GM12878 (cell line): ENCODE data around the gene TRRAP. TPM values are rescaled to one million over a fixed set of nuclear protein-coding genes. Genes with fewer than 3 reads are reported as not detected.

Experiments
- ATAC-seq: fragments of 200-7000 bp; cut with Tn5 transposase; 3 replicates; pipeline ENCODE4 v1.9.1; 2020; ENCODE audit warnings: mild to moderate bottlenecking, moderate library complexity
- BruUV-seq: library from RNA; stranded (reverse); fragments of 400-500 nt; replicated peaks from 2 replicates; lab custom pipeline; 2021; lab: Mats Ljungman, UMichigan
- CTCF ChIA-PET: fragments of 300-600 bp; sonication (Branson Sonifier 250); formaldehyde crosslinking; extraction: SDS; loops from one replicate; lab custom pipeline; 2021; ENCODE audit warnings: inconsistent platforms; lab: Yijun Ruan, JAX
- POLR2A ChIA-PET: fragments of 350-600 bp; formaldehyde crosslinking; extraction: SDS; loops from one replicate; lab custom pipeline; 2021; ENCODE audit warnings: inconsistent platforms; lab: Charles Lee
- RAD21 ChIA-PET: fragments of 300-600 bp; sonication (Branson Sonifier 250); formaldehyde crosslinking; loops from one replicate; lab custom pipeline; 2023; ENCODE audit warnings: antibody characterized with exemption; ENCODE audit not compliant: unreplicated experiment; lab: Charles Lee
- SMC1A ChIA-PET: fragments of 300-600 bp; sonication (Branson Sonifier 250); formaldehyde crosslinking; loops from one replicate; lab custom pipeline; 2023; ENCODE audit not compliant: unreplicated experiment, uncharacterized antibody; lab: Charles Lee
- DNase-seq: peaks from one replicate; pipeline ENCODE4 v3.0.0-alpha.2; 2011; ENCODE audit warnings: low read depth, low spot score
- FAIRE-seq: peaks from 3 replicates; lab custom pipeline; 2011; peaks lifted over from hg19 to GRCh38; lab: Jason Lieb, UNC
- H2AFZ ChIP-seq: 2 replicates; pipeline ENCODE4 v1.6.0; 2011; ENCODE audit warnings: low read depth, low read length, control low read depth; ENCODE audit not compliant: control insufficient read depth
- H3K27ac ChIP-seq: 2 replicates; pipeline ENCODE4 v1.5.1; 2011; ENCODE audit warnings: control low read depth; ENCODE audit not compliant: control insufficient read depth, insufficient read depth
- H3K27me3 ChIP-seq, 2 experiments: replicated peaks in 1 of 2; 2 replicates each; pipeline versions ENCODE4 v1.6.0 to v1.6.1; 2011; ENCODE audit warnings: low read length in 1 of 2; ENCODE audit not compliant: control insufficient read depth in 2 of 2, insufficient read depth in 2 of 2
- H3K36me3 ChIP-seq, 2 experiments: 2 replicates each; pipeline ENCODE4 v1.5.1; 2011; ENCODE audit warnings: low read length in 1 of 2; ENCODE audit not compliant: control insufficient read depth in 2 of 2, insufficient read depth in 2 of 2
- H3K4me1 ChIP-seq: 2 replicates; pipeline ENCODE4 v1.6.1; 2011; ENCODE audit warnings: mild to moderate bottlenecking, low read length, moderate library complexity, mixed read lengths; ENCODE audit not compliant: control insufficient read depth, insufficient read depth
- H3K4me2 ChIP-seq: 2 replicates; pipeline ENCODE4 v1.6.0; 2011; ENCODE audit warnings: control low read depth; ENCODE audit not compliant: control insufficient read depth, insufficient read depth
- H3K4me3 ChIP-seq: fragments of 200-600 bp; sonication (generic); 2 replicates; pipeline ENCODE4 v1.5.1; 2016
- H3K79me2 ChIP-seq: 2 replicates; pipeline ENCODE4 v1.6.0; 2011; ENCODE audit warnings: low read length; ENCODE audit not compliant: control insufficient read depth, insufficient read depth
- H3K9ac ChIP-seq: 2 replicates; pipeline ENCODE4 v1.8.0; 2011; ENCODE audit warnings: low read length, control low read depth, mixed read lengths; ENCODE audit not compliant: control insufficient read depth, insufficient read depth
- H3K9me3 ChIP-seq: replicated peaks from 3 replicates; pipeline ENCODE4 v1.5.1; 2011; ENCODE audit warnings: mild to moderate bottlenecking, low read length; ENCODE audit not compliant: control insufficient read depth, insufficient read depth
- H4K20me1 ChIP-seq: 2 replicates; pipeline ENCODE4 v1.6.0; 2011; ENCODE audit not compliant: control insufficient read depth, insufficient read depth
- ATF3 ChIP-seq: IDR thresholded peaks from 2 replicates; pipeline ENCODE4 v1.6.1; 2011; ENCODE audit warnings: low read depth, mild to moderate bottlenecking, low read length, moderate library complexity, borderline replicate concordance; ENCODE audit errors: extremely low read depth
- CREM ChIP-seq: IDR thresholded peaks from 2 replicates; pipeline ENCODE4 v1.6.1; 2014; ENCODE audit warnings: antibody characterized with exemption, low read depth
- GABPA ChIP-seq: IDR thresholded peaks from 2 replicates; pipeline ENCODE4 v1.6.1; 2014; ENCODE audit warnings: antibody characterized with exemption, low read depth, mild to moderate bottlenecking, inconsistent platforms
- HCFC1 ChIP-seq: fragments of 150-350 bp; IDR thresholded peaks from 2 replicates; pipeline ENCODE4 v1.6.1; 2014; ENCODE audit warnings: low read length
- HDGF ChIP-seq: fragments of 450-650 bp; IDR thresholded peaks from 2 replicates; pipeline ENCODE4 v1.6.1; 2016; ENCODE audit warnings: antibody characterized with exemption
- MYB ChIP-seq: fragments of 150-350 bp; IDR thresholded peaks from 2 replicates; pipeline ENCODE4 v1.6.1; 2014; ENCODE audit warnings: mild to moderate bottlenecking, low read depth, low read length, borderline replicate concordance
- NR2C2 ChIP-seq: IDR thresholded peaks from 2 replicates; pipeline ENCODE4 v1.6.1; 2011; ENCODE audit warnings: borderline replicate concordance, low read depth; ENCODE audit not compliant: control insufficient read depth, insufficient read length
- PAX5 ChIP-seq: IDR thresholded peaks from 2 replicates; pipeline ENCODE4 v1.6.1; 2011; ENCODE audit warnings: low read depth, low read length, borderline replicate concordance
- SMARCA5 ChIP-seq: fragments of 450-650 bp; IDR thresholded peaks from 2 replicates; pipeline ENCODE4 v1.6.1; 2017; ENCODE audit warnings: mild to moderate bottlenecking
- SUPT20H ChIP-seq: IDR thresholded peaks from 2 replicates; pipeline ENCODE4 v1.6.1; 2011; ENCODE audit warnings: low read depth, mild to moderate bottlenecking, low read length, moderate library complexity, borderline replicate concordance; ENCODE audit not compliant: control insufficient read depth
- SUZ12 ChIP-seq: fragments of 200-600 bp; sonication (generic); IDR thresholded peaks from one replicate; pipeline ENCODE4 v1.6.1; 2018; ENCODE audit warnings: antibody characterized with exemption, mild to moderate bottlenecking; ENCODE audit not compliant: unreplicated experiment
- ZNF217 ChIP-seq: fragments of 450-650 bp; IDR thresholded peaks from 2 replicates; pipeline ENCODE4 v1.6.1; 2017; ENCODE audit warnings: antibody characterized with exemption, mild to moderate bottlenecking
- WGBS: methylation state at CpG from one replicate; pipeline ENCODE4 v1.1.6; 2016; ENCODE audit warnings: low lambda C conversion rate; ENCODE audit not compliant: insufficient replicate concordance, insufficient coverage; ENCODE audit errors: missing lambda C conversion rate; 5-methylcytosine and 5-hydroxymethylcytosine counted together
- in situ Hi-C: fragments of 300-500 bp; cut with MboI; formaldehyde crosslinking; loops from 9 replicates; pipeline ENCODE4 v1.14.3; 2018; ENCODE audit warnings: mixed read lengths
- intact Hi-C: fragments of 100-400 bp; cut with micrococcal nuclease; formaldehyde crosslinking; loops from one replicate; pipeline ENCODE4 v1.14.2; 2022; ENCODE audit not compliant: unreplicated experiment
- polyA plus RNA-seq, 11 experiments: library from polyadenylated mRNA; depleted of rRNA in 4 of 11; unstranded in 6 of 11; stranded (reverse) in 5 of 11; fragments of >200 nt; fragmentation: Nextera tagmentation in 4 of 11; fragmentation: Illumina TruSeq in 1 of 11; extraction: Ambion mirVana in 4 of 11; extraction: Trizol in 1 of 11; gene quantifications; 1 replicate in 1 of 11; 2 replicates in 10 of 11; pipeline versions ENCODE4 v1.2.1 to v1.2.3, GENCODE V29; 2011 to 2016; ENCODE audit warnings: inconsistent platforms in 2 of 11, missing spikeins in 2 of 11, low read depth in 1 of 11
- total RNA-seq, 4 experiments: library from RNA; depleted of rRNA in 3 of 4; stranded (reverse); fragments of >200 nt in 3 of 4; fragmentation: Illumina TruSeq in 1 of 4; extraction: Trizol in 1 of 4; gene quantifications; 2 replicates each; pipeline versions ENCODE4 v1.2.1 to v1.2.3, GENCODE V29; 2013 to 2021
- TF ChIP-seq, protein P1 (sequence below): fragments of 450-650 bp; IDR thresholded peaks from 2 replicates; pipeline ENCODE4 v1.6.1; 2016; ENCODE audit warnings: mild to moderate bottlenecking, moderate library complexity, borderline replicate concordance
- TF ChIP-seq, protein P2 (sequence below): IDR thresholded peaks from 2 replicates; pipeline ENCODE4 v1.6.1; 2011; ENCODE audit warnings: mild to moderate bottlenecking, low read depth, low read length, moderate library complexity; ENCODE audit not compliant: insufficient replicate concordance

The TRRAP gene
- total and polyA plus RNA-seq, 10 of the 15 experiments (the other 5 are each of a cell fraction or from before 2014, with no cell fraction given) = 1.1 to 39.3 (median 8.5) TPM

DNA sequence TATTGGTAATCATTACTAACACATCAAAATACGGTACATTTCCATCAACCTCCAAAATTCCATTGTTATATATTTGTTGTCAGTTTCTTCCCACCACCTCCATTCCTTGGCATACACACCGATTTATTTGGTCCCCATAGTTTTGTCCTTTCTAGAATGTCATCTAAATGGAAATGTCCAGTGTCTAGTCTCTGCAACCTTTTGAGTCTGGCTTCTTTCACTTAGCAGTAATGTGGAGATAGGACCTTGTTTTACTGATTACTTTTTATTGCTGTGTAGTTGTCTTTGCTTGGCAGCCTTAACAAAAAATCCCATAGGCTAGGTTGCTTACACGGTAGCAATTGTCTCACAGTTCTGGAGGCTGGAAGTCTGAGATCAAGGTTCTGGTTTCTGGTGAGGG lies 22.5 kb downstream of the TRRAP start (continued):
- TF ChIP-seq ZNF217 = no peak

- Histone ChIP-seq H3K4me1 (no peaks in the 10 kb centered on the region), H3K79me2 (no peaks in the 10 kb centered on the region), H3K4me2 (no peak overlapping the region)
- ChIA-PET RAD21 (no interaction called here), POLR2A (no interaction called here), CTCF (interaction anchor here (1.9 kb wide), 1 partner anchor 24 kb away, joined by 4 read pairs; the partner anchor contains the start of gene TRRAP)
- in situ Hi-C loops = no loop called here
- DNase-seq = no peak
- no peak for FAIRE-seq
- TF ChIP-seq SUZ12 (no peak), MYB (no peak), GABPA (no peak), CREM (no peak), HCFC1 (no peak), ATF3 (no peak), SUPT20H (no peak), HDGF (no peak), NR2C2 (no peak), SMARCA5 (no peak), PAX5 (no peak)
- TF ChIP-seq, protein P1, sequence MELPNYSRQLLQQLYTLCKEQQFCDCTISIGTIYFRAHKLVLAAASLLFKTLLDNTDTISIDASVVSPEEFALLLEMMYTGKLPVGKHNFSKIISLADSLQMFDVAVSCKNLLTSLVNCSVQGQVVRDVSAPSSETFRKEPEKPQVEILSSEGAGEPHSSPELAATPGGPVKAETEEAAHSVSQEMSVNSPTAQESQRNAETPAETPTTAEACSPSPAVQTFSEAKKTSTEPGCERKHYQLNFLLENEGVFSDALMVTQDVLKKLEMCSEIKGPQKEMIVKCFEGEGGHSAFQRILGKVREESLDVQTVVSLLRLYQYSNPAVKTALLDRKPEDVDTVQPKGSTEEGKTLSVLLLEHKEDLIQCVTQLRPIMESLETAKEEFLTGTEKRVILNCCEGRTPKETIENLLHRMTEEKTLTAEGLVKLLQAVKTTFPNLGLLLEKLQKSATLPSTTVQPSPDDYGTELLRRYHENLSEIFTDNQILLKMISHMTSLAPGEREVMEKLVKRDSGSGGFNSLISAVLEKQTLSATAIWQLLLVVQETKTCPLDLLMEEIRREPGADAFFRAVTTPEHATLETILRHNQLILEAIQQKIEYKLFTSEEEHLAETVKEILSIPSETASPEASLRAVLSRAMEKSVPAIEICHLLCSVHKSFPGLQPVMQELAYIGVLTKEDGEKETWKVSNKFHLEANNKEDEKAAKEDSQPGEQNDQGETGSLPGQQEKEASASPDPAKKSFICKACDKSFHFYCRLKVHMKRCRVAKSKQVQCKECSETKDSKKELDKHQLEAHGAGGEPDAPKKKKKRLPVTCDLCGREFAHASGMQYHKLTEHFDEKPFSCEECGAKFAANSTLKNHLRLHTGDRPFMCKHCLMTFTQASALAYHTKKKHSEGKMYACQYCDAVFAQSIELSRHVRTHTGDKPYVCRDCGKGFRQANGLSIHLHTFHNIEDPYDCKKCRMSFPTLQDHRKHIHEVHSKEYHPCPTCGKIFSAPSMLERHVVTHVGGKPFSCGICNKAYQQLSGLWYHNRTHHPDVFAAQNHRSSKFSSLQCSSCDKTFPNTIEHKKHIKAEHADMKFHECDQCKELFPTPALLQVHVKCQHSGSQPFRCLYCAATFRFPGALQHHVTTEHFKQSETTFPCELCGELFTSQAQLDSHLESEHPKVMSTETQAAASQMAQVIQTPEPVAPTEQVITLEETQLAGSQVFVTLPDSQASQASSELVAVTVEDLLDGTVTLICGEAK = no peak
- TF ChIP-seq, protein P2, sequence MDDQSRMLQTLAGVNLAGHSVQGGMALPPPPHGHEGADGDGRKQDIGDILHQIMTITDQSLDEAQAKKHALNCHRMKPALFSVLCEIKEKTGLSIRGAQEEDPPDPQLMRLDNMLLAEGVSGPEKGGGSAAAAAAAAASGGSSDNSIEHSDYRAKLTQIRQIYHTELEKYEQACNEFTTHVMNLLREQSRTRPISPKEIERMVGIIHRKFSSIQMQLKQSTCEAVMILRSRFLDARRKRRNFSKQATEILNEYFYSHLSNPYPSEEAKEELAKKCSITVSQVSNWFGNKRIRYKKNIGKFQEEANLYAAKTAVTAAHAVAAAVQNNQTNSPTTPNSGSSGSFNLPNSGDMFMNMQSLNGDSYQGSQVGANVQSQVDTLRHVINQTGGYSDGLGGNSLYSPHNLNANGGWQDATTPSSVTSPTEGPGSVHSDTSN = no peak
- TF ChIP-seq, all 136 proteins: peak for 0
- H3K36me3 ChIP-seq = peaks cover 17 to 54% of the 10 kb centered on the region in 2 experiments
- no peaks in the 10 kb centered on the region for H4K20me1 ChIP-seq
- H3K27ac ChIP-seq = no peak overlapping the region
- 97% methylated on average over 2 of the region's 3 CpGs for WGBS
- no peaks in the 10 kb centered on the region for H3K9me3 ChIP-seq
- no peak overlapping the region for H3K9ac ChIP-seq
- SMC1A ChIA-PET = interaction anchor here (0.7 to 1.2 kb wide), 2 partner anchors 9 to 28 kb away, joined by 3 read pairs; no protein-coding TSS in a partner anchor
- ATAC-seq = no peak
- H2AFZ ChIP-seq = no peak overlapping the region
- intact Hi-C loops = no loop called here
- no peaks in the 10 kb centered on the region for H3K27me3 ChIP-seq
- no TSS peak for BruUV-seq
- H3K4me3 ChIP-seq = no peak overlapping the region
These were observed 24.2 kb downstream of the TRRAP start for GRCh38 chr7:98902523-98902922.
